CD4-positive, alpha-beta T cell treated with Interleukin-1 beta for 1 hour (primary cell): ENCODE measurements around the gene SLC6A3.
"Not testable (repeated sequence)": the region's sequence is repeated elsewhere in the genome, so short reads cannot be mapped to it uniquely, and the experiment has no call there.

Source experiments
- DNase-seq, 2 donors: peaks; one replicate each; pipeline ENCODE4 v3.0.0-alpha.2; 2020 to 2022

Gene SLC6A3

DNA sequence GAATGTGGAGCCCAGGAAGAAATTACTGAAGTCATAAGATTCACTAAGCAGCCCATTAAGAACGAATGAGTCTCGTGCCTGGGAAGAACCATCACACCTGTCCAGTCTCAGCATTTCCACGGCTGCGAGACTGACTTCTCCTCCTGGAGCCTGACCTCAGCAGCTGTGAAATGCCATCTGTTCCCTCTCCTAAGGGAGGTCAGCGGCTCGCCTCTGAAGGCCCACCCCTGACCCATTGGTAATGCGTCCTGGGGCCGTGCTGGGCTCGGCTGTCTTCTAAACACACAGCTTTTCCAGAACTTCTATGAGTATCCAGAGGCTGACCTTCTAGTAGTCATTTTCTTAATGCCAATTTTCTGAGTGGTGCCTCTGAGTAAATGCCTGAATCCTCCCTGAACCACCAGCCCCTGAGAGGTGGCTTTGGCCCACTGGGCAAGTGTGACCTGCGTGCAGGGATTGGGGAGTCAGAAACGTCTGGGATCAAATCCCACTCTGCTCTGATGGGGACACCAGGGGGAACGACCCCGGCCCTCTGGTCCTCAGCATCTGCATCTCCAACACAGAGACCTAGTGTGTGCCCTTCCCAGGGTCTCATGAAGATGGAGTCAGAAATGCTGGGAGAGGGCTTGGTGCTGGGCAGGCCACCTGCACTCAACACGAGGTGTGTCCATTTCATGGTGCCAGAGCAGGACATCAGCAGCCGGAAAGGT lies 5.7 kb downstream of the SLC6A3 start:
- no peak for DNase-seq

DNA sequence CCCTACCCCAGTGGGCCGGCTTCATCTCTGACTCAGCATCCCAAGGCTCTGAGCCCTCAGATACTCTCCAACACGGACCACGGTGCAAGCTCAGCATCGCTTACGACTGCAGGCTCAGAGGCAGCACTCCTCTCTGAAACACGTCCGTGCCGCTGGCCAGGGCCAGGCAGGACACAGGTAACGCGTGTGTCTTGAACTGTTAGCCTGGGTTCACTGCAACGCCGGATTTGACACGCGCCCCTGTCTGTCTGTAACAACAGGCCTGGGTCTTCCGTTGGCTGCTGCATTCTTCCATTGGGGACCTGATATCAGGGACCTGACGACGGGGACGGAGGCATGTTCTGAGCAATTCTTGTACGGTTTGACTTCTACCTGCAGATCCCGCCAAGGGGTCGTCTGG lies 6.4 kb downstream of the SLC6A3 start:
- no peak for DNase-seq

DNA sequence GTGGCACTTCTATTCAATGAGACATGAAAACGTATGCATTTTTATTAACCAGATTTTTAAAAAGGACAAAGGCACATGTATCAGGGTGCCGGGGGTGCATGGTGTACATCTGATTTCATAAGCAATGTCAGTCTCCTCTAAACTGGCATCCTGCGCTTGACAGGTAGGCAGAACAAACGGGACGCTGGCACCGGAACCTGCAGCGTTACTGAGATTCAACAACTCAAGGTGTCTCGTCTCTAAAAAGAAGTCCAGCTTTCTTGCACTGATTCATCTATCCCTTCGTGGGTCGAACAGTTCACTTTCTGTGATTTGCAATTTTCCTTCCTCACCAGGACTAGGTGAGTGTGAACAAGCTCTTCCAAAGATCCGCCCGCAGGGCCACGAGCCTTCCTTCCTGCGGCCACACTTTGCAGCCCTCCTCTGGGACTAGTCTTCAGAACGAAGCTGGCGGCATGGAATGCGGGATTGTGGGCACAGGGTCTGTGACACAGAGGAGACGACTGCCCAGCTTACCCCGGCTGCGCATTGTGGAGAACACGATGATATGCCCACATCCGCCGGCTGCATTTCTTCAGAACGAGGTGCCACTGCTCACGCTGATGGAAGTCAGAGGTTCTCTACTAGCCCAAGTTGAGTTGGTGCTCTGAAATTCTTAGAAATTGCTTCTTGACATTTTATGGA lies 7.2 kb downstream of the SLC6A3 start:
- no peak for DNase-seq

DNA sequence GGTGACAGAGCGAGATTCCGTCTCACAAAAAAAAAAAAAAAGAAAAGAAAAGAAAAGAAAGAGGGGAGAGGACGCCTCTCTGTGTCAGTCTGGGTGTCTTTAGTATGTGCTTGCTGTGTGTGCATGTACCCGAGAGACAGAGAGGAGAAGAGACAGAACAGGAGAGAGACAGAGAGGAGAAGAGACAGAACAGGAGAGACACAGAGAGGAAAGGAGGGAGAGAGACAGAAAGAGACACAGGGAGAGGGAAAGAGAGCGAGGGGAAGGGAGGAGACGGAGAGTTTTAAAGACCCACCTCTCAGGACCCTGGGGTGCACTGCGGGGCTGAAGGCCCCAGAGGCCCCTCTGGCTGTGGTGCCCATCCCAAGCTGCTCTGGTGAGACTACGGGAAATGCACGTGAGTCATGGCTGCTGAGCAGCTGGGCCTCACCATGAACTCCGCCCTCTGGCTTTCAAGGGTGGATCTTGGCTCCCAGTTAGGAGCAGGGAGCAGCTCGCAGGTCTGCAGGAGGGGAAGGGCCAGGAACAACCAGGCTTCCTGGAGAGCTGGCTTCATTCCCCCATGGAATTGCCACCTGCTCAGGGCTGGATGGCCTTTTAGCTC lies 7.9 kb downstream of the SLC6A3 start:
- no peak for DNase-seq

DNA sequence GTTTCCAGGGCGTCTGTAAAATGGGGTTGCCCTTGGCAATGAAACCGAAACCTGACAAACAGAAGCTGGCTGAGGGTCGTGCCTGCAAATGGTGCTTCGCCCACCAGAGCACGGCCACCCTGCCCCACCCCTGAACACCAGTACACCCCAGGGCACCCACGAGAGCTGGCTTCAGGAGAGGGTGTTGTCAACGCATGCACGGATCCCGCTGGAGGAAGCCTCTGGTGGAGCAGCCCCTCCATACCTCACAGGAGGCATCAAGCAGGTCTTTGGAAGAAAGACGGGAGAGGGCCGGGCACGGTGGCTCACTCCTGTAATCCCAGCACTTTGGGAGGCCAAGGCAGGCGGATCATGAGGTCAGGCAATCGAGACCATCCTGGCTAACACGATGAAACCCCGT lies 8.6 kb downstream of the SLC6A3 start:
- DNase-seq, result no peak

DNA sequence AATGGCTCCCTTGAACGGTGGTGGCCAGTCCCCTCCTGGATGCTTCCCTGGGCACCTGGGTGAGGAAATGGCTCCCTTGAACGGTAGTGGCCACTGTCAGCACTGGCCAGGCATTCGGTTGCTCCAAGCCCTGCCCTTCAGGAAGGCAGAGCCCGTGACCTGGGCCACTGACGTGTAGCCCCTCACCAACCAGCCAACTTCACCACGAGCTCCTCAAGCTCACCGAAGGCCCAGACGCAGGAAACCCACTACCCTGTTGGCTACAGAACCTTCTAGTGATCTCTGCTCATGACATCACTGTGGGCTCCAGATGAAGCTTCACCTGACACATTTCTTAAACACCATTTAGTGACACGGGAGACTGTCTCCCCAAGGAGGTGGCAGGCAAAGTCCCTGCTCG lies 9.2 kb downstream of the SLC6A3 start:
- DNase-seq, result no peak

DNA sequence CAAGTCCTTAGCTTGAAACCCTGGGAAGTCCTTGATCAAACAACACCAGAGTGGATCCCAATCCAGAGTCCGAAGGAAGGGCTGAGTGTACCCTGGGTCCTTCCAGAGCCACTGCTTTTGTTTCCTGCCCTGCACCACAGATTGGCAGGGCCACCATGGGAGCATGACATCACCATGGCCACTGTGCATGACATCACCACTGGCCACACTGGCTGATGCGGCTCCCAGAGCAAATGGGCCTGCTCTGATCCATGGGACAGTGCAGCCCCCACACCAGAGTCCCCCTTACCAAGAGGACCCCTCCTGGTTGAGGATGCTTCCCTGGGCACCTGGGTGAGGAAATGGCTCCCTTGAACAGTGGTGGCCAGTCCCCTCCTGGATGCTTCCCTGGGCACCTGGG lies 9.9 kb downstream of the SLC6A3 start:
- DNase-seq, result no peak

DNA sequence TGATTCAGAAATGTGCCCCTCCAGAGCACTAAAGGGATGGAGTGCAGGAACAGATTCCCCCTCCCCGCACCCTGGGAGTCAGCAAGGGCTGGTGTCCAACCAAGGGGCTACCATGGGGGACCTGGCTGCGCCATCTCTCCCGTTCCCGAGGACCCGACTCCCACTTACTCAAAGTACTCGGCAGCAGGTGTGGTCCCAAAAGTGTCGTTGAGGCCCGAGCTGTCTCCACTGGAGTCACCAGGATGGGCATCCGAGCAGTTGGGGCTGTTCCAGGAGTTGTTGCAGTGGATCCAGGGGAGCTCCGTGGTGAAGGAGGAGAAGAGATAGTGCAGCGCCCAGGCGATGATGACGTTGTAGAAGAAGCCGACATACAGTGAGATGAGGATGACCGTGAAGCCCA lies 12.9 kb downstream of the SLC6A3 start:
- DNase-seq, result no peak

DNA sequence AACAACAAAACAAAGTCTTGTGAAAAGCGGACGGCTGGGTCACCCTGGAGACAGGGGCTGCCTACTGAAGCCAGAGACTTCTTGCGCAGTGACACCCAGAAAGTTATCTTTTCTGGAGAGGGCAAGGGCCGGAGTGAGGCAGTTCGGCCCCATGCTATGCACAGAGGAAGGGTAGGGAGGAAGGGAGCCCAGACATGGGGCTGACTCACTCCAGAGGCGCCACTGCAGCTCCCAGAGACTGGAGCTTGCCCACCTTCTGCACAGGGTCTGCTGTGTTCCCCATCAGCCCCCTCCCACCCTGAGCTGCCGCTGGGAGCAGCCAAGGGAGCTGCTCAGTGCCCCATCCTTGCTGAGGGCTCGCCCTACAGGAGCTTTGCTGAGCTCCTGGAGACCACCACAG lies 13.3 kb downstream of the SLC6A3 start:
- no peak for DNase-seq

DNA sequence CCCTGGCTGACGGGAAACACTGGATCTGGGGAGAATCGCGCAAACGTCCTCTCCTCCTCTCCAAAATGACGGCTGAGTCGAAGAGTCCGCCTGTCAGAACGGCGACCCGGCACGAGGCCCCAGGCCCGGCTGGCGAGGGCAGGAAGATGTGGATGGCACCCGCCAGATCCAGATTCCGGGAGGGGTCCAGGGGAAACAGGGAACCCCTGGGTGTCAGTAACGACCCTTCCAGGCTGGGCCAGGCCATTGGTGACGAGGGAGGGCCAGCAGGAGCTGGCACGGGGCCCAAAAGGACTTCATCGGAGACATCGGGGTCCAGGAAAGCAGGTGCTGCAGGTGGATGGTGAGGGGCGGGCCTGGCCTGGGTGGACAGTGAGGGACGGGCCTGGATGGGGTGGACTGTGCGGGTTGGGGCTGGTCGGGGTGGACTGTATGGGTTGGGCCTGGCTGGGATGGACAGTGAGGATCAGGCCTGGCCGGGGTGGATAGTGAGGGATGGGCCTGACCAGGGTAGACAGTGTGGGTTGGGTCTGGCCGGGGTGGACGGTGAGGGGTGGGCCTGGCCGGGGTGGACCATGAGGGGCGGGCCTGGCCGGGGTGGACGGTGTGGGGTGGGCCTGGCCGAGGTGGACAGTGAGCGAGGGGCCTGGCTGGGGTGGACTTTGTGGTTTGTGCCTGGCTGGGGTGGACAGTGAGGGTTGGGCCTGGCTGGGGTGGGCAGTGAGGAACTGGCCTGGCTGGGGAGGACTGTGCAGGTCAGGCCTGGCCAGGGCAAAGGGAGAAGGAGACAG lies 14.0 kb downstream of the SLC6A3 start:
- no peak for DNase-seq

DNA sequence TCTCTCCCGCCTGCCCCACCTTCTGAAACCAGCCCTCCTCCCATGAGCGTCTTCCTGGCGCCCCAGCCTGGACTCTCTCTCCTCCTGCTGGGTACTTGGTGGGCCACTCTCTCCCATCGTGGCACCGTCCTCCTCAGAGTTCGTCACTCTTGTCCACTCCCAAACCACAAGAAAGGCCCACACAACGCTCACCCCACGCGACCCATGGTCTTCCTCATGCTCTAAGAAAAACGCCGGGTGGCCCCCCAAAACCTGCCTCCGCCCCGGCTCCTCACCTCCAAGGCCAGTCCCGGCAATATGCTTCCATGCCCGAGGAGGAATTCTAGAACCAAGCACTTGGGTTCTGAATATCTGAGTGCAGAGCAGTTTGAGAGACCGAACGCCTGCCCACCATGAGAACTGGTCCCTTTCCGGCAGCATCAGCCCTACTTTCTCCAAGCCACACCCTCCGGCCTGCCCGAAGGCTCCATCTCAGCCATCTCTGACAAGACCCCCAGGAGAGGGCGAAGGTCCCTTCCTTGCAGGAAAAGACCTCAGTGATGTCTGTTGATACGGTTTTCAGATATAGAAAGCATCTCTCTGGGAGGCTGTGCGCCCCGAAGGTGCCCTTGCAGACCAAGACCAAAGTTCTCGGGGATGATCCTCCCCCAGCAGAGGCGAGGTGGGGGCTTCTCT lies 15.0 kb downstream of the SLC6A3 start:
- DNase-seq, result no peak

DNA sequence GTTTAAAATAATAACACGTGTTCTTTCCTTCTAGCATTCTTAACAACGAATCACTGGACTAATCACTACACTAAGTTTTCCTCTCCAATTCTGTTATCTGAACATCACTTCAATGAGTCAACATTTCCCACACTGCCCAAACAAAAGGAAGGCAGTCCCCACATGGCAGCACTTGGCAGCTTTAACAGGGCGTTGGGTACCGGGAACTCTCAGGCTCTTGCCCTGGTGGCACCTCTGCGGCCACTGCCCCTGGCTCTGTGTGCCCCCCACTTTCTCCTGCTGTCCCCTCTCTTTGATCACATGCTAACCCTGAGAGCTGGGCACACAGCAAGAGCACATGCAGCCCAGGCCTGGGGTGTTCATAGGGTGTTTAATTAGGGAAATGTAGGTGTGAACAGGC lies 15.7 kb downstream of the SLC6A3 start:
- DNase-seq, result no peak

DNA sequence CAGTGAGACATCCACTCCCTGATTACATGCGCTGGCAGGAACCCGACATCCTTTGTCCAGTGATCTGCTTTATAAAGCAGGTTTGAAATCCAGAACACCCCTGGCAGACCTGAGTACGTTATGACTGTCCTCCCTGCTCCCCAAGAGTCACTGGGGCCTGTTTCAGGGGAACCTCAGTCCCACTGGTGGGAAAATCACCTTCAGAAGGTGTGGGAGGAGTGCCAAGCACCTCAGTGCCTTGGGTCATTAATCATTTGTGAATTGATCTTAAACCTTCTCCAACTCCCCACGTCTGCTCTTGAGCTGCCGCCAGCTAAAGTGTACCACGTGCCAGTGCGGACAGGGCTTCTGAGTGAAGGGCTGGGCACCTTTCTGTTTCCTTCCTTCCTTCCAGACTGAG lies 16.2 kb downstream of the SLC6A3 start:
- no peak for DNase-seq

DNA sequence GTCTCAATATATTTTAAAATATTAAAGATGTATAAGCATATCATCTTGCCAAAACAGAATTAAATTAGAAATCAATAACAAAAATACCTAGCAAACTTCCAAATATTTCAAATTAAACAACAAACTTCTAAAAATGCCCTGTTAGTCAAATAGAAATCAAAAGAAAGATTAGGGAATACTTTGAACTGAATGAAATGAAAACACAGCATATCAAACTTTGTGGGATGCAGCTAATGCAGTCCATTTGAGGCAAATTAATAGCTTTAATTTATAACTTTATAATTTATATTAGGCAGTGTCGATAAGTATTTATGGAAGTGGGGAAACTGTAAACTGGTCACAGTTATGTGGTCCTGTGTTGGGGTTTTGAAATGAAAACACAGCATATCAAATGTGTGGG lies 17.1 kb downstream of the SLC6A3 start:
- no peak for DNase-seq

DNA sequence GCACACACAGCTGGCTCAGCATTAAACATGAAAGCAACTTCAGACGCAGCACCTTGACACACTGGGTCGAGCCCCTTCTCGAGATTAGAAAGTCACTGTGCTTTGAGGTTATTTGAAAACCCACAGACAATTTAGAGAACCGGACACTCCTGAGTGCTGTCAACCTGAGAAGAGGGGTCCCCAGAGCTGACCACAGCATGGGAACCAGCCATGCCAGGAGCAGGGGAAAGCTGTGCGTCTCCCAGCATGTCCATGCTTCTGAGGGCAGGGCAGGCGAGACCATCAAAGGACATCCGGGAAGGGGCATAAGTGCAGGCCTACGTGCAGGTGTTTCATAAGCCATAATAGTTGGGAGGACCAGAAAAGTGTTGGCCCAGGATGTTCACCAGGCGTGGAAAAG lies 20.5 kb downstream of the SLC6A3 start:
- no peak for DNase-seq

DNA sequence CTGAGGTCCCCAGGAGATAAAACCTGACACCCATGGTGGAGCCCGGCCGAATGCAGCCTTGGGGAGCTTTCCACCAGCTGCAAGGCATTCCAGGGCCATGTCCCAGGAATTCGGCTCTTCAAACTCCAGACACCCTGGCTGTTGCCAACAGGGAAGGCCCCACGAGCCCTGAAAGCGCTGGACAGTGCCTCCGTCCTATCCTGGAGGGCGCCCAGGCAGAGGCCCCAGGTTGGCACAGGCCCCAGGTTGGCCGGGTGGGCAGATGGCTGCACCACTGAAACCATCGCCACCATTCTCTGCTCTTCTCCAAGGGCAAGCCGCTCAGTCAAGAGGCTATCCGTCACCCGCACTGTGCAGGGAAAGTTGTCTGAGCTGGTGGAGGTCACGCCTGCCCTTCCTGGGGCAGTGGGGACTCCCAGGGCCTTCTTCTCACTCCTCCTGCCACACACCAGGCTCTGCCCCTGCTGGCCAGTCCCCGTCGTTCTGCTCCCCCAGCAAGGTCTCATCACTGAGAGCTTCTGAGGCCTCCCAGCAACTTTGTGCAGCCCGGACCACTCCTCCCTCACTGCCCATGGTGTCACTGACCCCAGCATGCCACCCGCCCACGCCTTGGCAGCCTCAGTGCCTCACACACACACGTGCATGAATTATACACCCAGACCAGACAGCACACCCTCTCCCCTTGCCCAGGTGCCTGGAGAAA lies 21.2 kb downstream of the SLC6A3 start:
- DNase-seq, result no peak

DNA sequence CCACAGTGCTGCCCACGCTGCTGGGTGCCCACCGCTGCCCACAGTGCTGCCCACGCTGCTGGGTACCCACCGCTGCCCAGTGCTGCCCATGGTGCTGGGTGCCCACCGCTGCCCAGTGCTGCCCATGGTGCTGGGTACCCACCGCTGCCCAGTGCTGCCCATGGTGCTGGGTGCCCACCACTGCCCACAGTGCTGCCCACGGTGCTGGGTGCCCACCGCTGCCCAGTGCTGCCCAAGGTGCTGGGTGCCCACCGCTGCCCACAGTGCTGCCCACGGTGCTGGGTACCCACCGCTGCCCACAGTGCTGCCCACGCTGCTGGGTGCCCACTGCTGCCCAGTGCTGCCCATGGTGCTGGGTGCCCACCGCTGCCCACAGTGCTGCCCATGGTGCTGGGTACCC lies 22.7 kb downstream of the SLC6A3 start:
- DNase-seq, result not testable (repeated sequence)

DNA sequence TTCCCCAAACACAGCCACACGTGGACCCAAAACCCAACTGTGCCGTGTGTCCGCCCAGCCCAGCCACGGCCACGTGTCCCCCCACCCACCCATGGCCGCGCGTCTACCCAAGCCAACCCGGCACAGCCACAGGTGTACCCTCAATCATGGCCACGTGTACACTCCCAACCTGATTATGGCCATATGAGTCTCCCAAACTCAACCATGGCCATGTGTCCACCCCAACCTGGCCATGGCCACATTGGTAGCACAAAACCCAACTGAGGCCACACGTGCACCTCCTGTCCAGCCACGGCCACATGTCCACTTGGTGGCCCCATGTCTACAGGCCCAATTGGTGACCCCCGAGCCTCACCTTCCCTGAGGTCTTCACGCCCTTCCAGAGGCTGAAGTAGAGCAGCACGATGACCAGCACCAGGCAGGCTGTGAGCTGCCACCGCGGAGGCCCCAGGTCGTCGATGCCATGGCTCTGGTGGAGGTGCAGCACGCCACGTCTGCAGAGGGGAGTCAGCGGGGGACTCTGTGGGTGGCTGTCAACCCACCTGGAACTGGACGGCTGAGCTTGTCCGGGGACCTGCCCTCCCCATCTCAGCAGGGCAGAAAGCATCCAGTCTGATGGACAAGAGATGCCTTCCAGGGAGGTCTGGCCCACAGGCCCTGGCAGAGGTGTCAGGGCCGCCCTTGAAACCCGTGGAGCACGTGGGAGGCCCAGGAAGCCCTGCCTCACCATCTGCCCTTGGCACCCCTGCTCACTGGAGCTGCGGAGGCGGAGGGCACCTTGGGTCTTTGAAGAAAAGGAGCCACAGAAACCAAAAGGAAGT lies 23.5 kb downstream of the SLC6A3 start:
- no peak for DNase-seq

DNA sequence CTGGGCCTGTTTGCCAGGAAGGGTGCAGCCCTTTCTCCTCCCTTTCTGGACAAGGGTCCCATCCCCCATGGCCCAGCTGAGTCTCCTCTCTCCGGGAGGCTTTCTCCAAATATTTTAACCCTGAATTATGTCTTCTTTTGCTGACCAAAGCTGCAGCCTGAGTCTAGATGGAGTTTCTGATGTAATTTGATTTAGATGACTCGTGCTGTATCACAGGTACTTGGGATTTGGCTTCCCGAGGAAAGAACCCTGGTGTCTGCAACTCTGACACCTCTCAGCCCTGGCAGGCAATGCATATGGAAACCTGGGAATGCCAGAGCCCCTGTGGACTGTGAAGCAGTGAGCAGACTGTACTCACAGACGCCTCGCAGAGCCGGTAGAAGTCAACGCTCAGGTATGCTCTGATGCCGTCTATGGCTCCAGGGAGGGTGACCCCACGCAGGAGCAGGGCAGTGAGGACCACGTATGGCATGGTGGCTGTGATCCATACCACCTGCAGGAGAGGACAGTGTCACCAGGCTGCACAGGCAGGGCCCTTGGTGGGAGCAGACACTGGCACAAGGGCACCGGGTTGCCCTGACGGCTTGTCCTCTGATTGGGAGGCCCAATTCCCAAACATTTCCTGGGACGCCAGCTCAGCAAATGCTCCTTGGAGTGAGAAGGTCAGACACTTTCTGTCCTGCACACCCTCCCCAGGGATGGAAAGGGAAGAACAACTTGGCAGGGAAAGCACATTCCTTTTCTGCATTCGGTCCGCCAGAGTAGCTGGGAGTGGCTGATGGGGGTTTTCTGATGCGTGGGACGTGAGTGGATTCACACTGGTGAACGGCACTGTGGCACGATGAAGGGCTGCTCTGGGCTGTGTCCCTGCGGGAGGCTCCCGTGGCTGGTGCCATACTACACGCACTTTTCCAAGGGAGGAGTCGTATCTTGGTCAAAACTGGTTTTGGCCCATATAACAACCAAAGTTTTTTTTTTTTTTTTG lies 24.7 kb downstream of the SLC6A3 start:
- DNase-seq, result no peak
